Stimulated activated CD8-positive, alpha-beta memory T cell treated with anti-CD3 and anti-CD28 coated beads, Interleukin-15, amount 100 ng/mL, for 1 hour (primary cell): ENCODE measurements around the gene GUSB.
"Not testable (repeated sequence)": the region's sequence is repeated elsewhere in the genome, so short reads cannot be mapped to it uniquely, and the experiment has no call there.

Experiments used
- DNase-seq: peaks from one replicate; pipeline ENCODE4 v3.0.0-alpha.2; 2020; ENCODE audit warnings: low read depth

The GUSB gene

DNA sequence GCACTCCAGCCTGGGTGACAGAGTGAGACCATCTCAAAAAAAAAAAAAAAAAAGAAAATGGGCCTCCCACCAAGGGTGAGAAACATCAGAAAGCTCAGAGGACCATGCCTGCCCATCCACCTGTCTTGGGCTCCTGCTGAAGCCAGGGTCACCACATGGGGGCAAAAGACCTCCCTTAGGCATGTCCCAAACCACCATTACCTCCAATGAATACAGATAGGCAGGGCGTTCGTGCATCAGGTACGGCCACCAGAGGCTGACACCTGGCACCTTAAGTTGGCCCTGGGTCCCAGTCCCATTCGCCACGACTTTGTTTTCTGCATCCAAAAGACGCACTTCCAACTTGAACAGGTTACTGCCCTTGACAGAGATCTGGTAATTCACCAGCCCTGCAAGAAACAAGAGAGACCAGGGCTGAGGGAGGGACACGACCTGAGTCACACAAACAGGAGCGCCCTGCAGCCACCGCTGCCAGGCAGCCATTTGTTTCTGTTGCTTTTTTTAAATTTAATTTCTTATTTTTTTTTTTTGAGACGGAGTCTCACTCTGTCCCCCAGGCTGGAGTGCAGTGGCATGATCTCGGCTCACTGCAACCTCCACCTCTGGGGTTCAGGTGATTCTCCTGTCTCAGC lies 6.1 kb downstream of the GUSB start:
- DNase-seq, result no peak

DNA sequence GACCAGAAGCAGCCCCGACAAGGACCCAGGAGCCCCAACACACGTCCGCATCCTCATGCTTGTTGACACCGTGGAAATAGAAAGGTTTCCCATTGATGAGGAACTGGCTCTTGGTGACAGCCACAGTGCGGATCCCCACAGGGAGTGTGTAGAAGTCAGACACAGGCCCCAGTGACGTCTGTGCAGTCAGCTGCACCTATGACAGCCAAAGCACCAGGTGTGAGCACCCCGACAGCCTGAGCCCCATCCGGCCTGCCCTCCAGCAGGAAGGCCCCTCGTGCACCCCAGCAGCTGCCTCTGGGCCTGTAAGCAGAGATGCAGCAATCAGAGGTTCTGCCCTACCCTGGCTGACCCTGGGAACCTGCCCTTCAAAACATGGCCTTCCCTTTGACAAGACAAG lies 7.1 kb downstream of the GUSB start:
- DNase-seq, result no peak

DNA sequence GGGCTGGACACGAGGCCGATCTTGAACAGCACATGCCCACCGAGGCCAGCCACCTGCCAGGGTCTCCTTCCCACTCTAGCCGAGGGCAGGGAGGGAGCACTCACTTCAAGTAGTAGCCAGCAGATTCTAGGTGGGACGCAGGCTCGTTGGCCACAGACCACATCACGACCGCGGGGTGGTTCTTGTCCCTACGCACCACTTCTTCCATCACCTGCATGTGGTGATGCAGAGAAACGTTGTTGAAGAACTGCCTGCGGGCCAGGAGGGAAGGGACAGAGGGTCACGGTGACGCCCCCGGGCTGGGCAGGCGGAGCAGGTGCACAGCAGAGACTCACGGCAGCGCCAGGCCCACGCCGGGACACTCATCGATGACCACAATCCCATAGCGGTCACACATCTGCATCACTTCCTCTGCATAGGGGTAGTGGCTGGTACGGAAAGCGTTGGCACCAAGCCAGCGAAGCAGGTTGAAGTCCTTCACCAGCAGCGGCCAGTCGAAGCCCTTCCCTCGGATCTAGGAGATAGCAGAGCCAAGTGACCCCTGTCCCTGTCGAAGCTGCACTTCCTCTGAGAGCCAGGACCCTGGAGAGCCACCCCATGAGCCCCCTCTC lies 7.7 kb downstream of the GUSB start:
- no peak for DNase-seq

DNA sequence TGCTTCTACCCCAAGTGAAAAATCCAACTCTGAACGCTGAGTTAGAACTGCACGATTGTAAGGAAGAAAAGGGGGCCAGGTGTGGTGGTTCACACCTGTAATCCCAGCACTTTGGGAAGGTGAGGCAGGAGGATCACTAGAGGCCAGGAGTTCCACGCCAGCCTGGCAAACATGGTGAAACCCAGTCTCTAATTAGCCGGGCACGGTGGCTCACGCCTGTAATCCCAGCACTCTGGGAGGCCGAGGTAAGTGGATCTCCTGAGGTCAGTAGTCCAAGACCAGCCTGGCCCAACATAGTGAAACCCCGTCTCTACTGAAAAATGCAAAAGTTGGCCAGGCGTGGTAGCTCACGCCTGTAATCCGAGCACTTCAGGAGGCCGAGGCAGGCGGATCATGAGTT lies 9.0 kb downstream of the GUSB start:
- DNase-seq, result no peak

DNA sequence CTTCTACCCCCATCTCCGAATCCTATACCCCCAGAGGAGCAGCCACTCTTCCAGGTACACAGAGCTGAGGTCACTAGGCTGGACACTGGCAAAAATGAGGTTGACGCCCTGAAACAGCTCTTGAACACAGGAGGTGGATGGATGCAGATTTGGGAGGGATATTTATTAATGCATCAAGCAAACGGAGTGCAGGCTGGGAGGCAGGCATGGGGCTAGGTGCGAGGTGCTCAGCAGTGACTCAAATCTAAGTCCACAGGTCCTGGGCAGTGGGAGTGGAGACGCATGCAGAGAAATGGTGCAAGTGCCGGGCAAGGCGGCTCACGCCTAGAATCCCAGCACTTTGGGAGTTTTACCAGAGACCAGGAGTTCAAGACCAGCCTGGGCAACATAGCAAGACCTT lies 11.0 kb downstream of the GUSB start:
- DNase-seq, result no peak

DNA sequence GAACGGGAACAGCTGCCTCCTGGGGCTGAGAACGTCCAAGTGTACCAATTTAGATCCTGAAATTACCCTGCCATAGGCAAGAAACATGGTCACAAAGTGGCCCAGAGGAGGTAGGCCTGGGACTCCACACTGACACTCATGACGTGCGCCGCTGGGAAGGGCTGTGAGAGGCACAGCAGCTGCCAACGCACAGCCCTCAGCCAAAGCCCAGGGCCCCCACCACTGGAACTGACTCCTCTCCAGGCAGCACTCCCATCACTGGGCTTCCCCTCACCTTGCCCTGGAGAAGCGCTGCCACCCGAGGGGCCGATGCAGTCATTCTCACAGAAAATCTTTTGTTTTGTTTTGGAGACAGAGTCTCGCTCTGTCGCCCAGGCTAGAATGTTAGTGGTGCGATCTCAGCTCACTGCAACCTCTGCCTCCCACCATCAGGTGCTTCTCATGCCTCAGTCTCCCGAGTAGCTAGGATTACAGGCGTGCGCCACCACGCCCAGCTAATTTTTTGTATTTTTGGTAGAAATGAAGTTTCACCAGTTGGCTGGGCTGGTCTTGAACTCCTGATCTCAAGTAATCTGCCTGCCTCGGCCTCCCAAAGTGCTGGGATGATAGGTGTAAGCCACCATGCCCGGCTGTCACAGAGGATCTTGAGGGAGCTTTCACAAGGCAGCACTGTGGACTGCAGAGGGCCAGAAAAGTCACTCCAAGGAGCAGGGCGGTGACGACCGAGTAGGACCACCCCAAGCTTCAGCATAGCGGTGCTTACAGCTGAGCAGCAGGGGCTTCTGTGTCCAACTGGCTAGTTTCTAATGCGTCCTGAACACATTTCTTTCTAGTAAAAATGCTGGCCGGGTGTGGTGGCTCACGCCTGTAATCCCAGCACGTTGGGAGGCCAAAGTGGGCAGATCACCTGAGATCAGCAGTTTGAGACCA lies 13.5 kb downstream of the GUSB start:
- no peak for DNase-seq

DNA sequence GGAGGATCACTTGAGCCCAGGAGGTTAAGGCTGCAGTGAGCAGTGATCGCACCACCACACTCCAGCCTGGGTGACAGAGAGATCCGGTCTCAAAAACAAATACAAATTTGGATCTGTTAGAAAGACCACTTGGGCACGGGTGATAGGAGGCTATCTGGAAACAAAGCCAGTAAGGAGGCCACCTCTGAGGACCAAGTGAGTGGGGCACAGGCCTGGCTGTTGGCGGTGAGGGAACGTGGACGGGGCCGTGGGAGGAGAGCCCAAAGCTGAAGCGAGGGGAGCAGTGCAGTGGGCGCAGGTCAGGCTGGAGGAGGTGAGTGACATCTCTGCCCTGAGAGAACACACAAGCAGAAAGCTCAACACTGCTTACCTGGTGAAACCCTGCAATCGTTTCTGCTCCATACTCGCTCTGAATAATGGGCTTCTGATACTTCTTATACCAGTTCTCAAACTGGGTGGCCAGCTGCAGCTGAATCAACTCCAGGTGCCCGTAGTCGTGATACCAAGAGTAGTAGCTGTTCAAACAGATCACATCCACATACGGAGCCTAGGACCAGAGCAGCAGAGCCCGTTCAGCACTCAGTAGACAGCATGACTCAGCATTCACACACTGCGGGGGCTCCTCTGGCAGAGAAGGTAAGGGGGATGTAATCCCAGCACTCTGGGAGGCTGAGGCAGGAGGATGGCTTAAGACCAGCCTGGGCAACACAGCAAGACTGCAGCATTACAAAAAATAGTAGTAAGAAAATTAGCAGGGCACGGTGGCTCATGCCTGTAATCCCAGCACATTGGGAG lies 14.5 kb downstream of the GUSB start:
- DNase-seq, result no peak

DNA sequence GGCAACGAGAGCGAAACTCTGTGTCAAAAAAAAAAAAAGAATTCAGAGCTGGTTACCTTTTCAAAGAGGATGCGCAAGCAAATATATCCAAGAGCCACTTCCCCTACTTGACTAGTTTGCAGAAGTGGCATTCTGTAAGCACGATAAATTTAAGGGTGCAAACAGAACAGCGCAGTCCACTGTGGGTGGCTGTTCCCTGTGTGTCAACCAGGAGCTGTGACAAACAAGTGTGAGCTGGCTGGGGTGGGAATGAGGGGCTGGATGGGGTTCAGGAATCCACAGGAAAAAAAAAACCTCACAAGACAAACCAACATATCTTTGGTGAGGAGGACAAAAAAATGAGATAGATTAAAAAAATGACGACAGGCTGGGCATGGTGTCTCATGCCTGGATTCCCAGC lies 15.9 kb downstream of the GUSB start:
- no peak for DNase-seq

DNA sequence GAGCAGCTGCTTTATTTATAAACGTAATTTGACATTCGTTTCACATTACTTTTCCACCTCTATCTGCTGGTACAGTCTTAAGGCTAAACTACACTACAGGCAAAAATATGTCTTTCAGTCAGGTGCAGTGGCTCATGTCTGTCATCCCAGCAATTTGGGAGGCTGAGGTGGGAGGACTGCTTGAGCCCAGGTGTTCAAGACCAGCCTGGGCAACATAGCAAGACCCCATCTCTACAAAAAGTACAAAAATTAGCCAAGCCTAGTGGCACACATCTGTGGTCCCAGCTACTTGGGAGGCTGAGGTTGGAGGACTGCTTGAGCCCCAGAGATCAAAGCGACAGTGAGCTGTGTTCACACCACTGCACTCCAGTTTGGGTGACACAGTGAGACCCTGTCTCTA lies 17.3 kb downstream of the GUSB start:
- DNase-seq, result not testable (repeated sequence)

DNA sequence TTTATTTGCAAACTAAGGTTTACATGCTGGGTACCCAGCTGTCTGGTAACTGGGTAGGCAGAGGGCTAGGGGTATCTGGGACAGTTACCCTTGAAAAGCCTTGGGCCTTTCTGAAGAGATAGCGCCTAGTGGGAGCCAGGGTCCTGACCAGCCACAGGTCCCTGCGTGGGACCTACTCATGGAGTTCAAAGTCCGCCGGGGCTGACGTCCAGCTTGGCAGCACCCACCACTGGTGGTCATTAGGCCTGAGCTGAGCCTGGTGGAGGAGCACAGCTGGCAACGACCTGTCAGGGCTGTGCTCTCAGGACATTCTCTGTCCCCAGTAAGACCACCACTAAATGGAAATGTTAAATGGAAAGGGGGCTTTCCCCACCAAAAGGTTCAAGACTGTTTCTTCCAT lies 20.0 kb downstream of the GUSB start:
- DNase-seq, result no peak

DNA sequence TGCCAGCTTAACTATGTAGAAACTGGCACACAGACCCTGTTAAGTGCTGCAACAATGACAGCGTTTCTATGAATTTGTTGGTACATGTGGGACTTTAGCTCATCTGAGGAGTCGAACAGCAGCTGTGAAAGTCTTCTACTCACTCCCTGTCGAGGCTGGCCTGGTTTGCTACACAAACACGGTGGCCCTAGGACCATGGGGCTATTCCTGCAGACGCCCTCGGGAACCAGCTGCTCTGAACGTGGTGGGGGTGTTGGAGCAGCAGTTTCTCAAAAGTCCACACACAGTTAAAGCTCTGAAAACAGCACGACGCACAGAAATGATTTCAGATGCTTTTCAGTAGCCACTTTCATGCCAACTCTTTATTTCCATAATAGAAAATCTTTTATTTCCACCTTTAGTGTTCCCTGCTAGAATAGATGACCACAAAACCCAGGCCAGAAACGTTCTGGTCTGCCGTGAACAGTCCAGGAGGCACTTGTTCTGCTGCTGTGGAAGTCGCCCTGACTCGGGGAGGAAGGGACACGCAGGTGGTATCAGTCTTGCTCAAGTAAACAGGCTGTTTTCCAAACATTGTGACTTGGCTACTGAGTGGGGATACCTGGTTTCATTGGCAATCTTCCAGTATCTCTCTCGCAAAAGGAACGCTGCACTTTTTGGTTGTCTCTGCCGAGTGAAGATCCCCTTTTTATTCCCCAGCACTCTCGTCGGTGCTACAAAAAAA lies 21.5 kb downstream of the GUSB start:
- DNase-seq, result no peak

DNA sequence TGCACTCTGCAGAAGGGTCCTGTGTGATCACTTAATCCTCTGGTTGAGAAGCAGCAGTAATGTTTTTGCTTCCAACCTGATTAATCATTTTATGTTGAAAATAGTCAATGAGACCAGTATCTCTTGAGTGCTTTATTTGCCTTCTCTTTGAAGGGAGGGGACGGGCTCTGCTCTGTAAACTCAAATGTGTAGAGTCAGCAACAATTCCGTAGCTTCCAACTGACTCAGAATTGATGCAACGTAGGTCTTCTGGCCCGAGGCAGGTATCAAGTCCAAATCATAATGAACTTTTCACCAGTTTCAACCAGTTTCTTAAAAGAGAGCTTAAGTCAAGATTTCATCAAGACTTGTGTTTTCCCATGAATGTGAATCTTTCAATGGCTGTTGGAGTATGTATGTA lies 26.3 kb downstream of the GUSB start:
- DNase-seq, result no peak

DNA sequence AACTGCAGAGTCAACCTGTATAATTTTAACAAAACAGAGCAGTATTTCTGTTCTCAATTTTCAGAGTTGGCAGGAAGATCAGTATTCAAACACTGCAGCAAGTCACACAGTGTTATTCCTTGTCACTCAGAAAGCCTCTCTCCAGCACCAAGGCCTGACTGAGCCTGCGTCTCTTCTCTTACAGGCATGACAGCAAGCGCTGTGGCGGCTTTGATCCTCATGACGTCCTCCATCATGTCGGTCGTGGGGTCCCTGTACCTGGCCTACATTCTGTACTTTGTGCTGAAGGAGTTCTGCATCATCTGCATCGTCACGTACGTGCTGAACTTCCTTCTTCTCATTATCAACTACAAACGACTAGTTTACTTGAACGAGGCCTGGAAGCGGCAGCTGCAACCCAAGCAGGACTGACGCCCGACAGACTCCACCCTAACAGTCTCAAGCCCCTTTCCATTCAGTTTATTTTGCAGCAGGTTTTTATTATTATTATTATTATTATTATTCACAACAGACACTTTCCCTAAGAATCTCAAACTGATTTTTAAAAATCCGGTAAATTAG lies 28.0 kb downstream of the GUSB start:
- DNase-seq, result no peak

DNA sequence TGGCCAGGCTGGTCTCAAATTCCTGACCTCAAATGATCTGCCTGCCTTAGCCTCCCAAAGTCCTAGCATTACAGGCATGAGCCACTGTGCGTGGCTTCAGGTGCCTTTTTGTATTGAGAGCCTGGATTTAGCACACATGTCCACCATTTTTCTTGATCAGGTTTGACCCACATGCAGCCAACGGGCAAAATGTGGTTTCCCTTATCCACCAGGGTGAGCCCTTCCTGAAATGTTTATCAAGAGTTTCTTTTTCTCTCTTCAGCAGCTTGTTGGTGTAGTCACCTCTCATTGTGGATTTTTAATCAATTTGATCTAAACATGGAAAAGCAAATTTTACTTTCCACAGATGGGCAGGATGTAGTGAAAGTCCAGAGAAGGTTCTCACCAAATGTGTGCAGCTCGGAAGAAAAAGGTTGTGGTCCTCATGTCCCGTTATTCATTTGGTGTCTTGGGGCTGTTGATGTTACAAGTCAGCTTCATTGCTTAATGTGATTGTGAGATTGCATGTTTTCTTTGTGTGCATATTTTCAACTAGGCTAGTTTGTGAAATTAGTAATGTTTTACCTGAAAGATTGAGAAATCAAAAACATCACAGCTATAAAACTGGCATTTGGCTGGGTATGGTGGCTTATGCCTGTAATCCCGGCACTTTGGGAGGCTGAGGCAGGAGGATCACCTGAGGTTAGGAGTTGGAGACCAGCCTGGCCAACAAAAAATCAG lies 28.9 kb downstream of the GUSB start:
- no peak for DNase-seq

DNA sequence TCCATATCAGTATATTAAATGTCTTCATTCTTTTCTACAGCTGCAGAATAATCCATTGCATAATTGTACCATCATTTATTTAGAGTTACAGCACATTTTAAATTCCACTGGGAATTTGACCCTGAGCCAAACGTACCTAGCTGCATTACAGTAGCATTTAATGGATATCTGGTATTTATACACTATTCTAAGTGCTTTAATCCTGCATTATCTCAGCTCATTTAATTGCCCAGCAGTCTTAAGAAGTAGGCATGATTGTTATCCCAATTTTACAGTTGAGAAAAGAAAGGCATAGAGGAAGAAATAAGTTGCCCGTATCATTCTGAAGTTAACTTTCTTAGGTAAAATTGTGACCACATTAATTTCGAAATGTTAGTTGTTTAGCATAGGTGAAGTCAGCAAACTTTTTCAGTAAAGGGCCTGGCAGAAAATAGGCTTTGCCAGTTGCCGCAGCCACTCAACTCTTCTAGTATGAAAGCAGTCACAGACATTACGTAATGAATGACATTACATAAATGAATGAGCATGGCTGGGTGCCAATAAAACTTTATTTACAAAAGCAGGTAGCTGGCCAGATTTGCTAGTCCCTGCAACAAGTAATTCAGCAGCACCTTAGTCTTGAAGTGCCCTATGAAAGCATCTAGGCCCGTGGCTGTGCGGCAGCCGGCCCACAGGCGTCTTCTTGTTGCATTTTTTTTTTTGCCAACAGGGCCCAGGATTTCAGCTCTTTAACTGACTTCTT lies 30.0 kb downstream of the GUSB start:
- no peak for DNase-seq

DNA sequence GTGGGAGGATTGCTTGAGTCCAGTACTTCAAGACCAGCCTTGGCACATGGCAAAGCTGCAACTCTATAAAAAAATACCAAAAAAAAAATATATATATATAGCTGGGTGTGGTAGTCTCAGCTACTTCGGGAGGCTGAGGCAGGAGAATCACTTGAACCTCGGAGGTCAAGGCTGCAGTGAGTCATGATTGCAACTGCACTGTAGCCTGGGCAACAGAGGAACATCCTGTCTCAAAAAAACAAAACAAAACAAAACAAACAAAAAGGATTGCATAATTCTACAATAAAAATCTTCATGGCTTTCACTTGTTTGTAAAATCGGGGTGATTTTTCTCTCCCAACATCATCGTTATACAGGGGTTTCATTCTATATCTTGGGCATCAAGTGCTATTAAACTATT lies 35.1 kb downstream of the GUSB start:
- no peak for DNase-seq

DNA sequence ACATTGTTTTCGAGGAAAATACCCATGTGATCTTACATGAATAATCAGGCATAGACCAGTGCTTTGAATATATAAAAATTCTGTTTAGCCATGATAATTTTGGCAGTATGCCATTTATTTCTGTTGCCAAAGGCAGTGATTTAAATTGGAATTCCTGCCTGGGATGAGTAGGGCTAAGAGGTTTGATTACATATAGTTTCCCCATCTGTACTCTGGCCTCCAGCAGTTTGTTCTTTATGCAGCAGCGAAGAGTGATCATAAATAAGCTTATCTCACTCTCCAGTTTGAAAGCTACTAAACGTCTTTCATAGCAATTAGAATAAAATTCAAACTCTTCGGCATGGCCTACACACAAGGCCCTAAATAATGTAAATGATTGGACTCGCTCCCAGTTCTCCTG lies 36.2 kb downstream of the GUSB start:
- DNase-seq, result not testable (repeated sequence)

DNA sequence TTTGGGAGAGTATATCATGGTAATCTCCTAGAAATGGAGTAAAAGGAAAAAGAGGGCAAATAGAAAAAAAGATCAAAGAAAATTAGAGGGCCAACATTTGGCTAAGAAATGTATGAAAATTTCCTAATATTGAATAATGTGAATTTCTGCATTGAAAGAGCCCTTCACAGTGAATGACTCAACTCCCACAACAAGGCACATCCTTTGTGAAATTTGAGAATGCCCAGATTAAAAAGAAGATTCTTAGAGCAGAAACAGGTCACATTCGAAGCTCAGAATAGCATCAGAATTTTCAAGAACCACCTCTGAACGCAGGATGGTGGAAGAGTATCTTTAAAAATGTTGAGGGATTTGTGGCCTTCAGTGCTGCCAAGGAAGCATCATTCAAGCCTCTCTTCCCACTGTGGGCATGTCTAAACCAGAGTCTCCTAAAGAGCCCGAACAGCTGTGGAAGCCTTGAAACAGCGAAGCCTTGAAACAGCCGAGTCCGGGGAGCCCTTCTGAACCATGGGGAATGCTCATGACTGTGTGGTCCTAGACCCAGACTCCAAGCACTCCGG lies 43.6 kb downstream of the GUSB start:
- no peak for DNase-seq

DNA sequence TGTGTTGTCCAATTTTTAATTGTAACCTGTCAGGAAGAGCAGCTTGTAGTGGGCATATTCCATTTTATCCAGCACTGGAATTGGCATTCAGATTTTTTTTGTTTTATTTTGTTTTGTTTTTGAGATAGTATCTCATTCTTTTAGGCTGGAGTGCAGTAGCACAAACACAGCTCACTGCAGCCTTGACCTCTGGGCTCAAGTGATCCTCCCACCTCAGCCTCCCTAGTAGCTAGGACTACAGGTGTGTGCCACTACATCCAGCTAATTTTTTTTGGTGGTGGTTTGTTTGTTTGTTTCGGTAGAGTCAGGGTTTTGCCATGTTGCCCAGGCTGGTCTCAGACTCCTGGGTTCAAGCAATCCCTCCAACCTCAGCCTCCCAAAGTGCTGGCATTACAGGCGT lies 44.7 kb downstream of the GUSB start:
- DNase-seq, result no peak

DNA sequence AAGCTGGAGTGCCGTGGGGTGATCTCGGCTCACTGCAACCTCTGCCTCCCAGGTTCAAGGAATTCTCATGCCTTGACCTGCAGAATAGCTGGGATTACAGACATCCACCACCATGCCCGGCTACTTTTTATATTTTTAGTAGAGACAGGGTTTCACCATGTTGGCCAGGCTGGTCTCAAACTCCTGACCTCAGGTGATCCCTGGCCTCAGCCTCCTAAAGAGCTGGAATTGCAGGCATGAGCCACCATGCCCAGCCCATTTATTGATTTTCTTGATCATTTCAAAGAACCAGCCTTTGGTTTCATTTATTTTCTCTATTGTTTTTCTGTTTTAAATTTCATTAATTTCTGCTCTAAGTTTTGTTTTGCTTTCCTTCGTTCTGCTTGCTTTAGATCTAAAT lies 50.3 kb downstream of the GUSB start:
- no peak for DNase-seq
